Activated naive CD4-positive, alpha-beta T cell treated with anti-CD3 and anti-CD28 coated beads, Interleukin-2, amount 50 U/mL, for 72 hours (primary cell): ENCODE results near the gene TGM1. TPM values are rescaled to one million over a fixed set of nuclear protein-coding genes. Genes with fewer than 3 reads are reported as not detected.

Source experiments
- ATAC-seq, 2 donors: fragments of 150-1000 bp; cut with Tn5 transposase; 2 replicates each; pipeline ENCODE4 v1.10.0; 2021; ENCODE audit warnings: mild to moderate bottlenecking in 2 of 2, moderate library complexity in 2 of 2
- DNase-seq, 2 donors: peaks; one replicate each; pipeline ENCODE4 v3.0.0; 2021 to 2022; ENCODE audit warnings: low spot score in 2 of 2
- H3K27ac Mint-ChIP-seq, 2 donors: one replicate each; pipeline ENCODE4 v1.8.0; 2022; ENCODE audit warnings: mild to moderate bottlenecking in 2 of 2, mixed read lengths in 2 of 2
- H3K36me3 Mint-ChIP-seq, 2 donors: one replicate each; pipeline ENCODE4 v1.8.0; 2022; ENCODE audit warnings: mixed read lengths in 2 of 2
- H3K9me3 Mint-ChIP-seq, 2 donors: one replicate each; pipeline ENCODE4 v1.8.0; 2022; ENCODE audit warnings: mixed read lengths in 2 of 2
- total RNA-seq, 2 donors: library from RNA; stranded (reverse); gene quantifications; one replicate each; pipeline ENCODE4 v1.2.3, GENCODE V29; 2022

TGM1 gene
- total RNA-seq, 2 donors from 2014 or later = 7.9 to 31.6 TPM

- Mint-ChIP-seq H3K9me3 (no peaks in the 10 kb centered on the region), H3K36me3 (peaks cover 13 to 16% of the 10 kb centered on the region in 2 donors), H3K27ac (peak overlapping the region; percentile 58 to 80)
- DNase-seq (no peak), ATAC-seq (peak; percentile 51 to 65)
Measured at GRCh38 chr14:24297190-24297964, 34.4 kb upstream of the TGM1 start.

GRCh38 chr14:24296341-24297157 lies 33.6 kb upstream of the TGM1 start:
- ATAC-seq (peak; percentile 74 to 80), DNase-seq (peak; percentile 71 to 75)
- H3K27ac Mint-ChIP-seq = peak overlapping the region; percentile 58 to 83
- no peaks in the 10 kb centered on the region for H3K9me3 Mint-ChIP-seq
- peaks cover 9 to 17% of the 10 kb centered on the region in 2 donors for H3K36me3 Mint-ChIP-seq

- DNase-seq = no peak
- Mint-ChIP-seq H3K36me3 (peaks cover 21 to 31% of the 10 kb centered on the region in 2 donors), H3K27ac (no peak overlapping the region), H3K9me3 (no peaks in the 10 kb centered on the region)
- no peak for ATAC-seq
Measured at GRCh38 chr14:24293525-24293924, 30.5 kb upstream of the TGM1 start.

GRCh38 chr14:24292118-24292807 lies 29.3 kb upstream of the TGM1 start:
- DNase-seq (no peak), ATAC-seq (no peak)
- H3K9me3 Mint-ChIP-seq = no peaks in the 10 kb centered on the region
- no peak overlapping the region for H3K27ac Mint-ChIP-seq
- H3K36me3 Mint-ChIP-seq = peaks cover 21 to 31% of the 10 kb centered on the region in 2 donors

- peaks cover 20 to 29% of the 10 kb centered on the region in 2 donors for H3K36me3 Mint-ChIP-seq
- H3K27ac Mint-ChIP-seq = no peak overlapping the region
- ATAC-seq = no peak
- H3K9me3 Mint-ChIP-seq = no peaks in the 10 kb centered on the region
- no peak for DNase-seq
Measured at GRCh38 chr14:24291446-24292117, 28.6 kb upstream of the TGM1 start.

GRCh38 chr14:24290746-24291145 lies 27.8 kb upstream of the TGM1 start:
- Mint-ChIP-seq H3K36me3 (peaks cover 13 to 27% of the 10 kb centered on the region in 2 donors), H3K27ac (no peak overlapping the region), H3K9me3 (no peaks in the 10 kb centered on the region)
- no peak for DNase-seq
- no peak for ATAC-seq

GRCh38 chr14:24289649-24290280 lies 26.8 kb upstream of the TGM1 start:
- peak overlapping the region in 1 of 2 donors; percentile 71 for H3K27ac Mint-ChIP-seq
- H3K36me3 Mint-ChIP-seq = peaks cover 13 to 27% of the 10 kb centered on the region in 2 donors
- ATAC-seq = peak; percentile 98 to 99
- H3K9me3 Mint-ChIP-seq = no peaks in the 10 kb centered on the region
- peak; percentile 43 to 83 for DNase-seq

GRCh38 chr14:24286996-24287395 lies 24.0 kb upstream of the TGM1 start:
- Mint-ChIP-seq H3K36me3 (peaks cover 13 to 18% of the 10 kb centered on the region in 2 donors), H3K27ac (no peak overlapping the region)
- no peak for ATAC-seq

GRCh38 chr14:24285351-24285750 lies 22.4 kb upstream of the TGM1 start:
- DNase-seq = no peak
- Mint-ChIP-seq H3K36me3 (peaks cover 1 to 4% of the 10 kb centered on the region in 2 donors), H3K9me3 (no peaks in the 10 kb centered on the region), H3K27ac (no peak overlapping the region)
- ATAC-seq = no peak

More at GRCh38 chr14:24286996-24287395, 24.0 kb upstream of the TGM1 start:
- no peaks in the 10 kb centered on the region for H3K9me3 Mint-ChIP-seq
- no peak for DNase-seq

- Mint-ChIP-seq H3K9me3 (no peaks in the 10 kb centered on the region), H3K27ac (no peak overlapping the region), H3K36me3 (no peaks in the 10 kb centered on the region)
- ATAC-seq (no peak), DNase-seq (no peak)
Measured at GRCh38 chr14:24284501-24285035, 21.6 kb upstream of the TGM1 start.

GRCh38 chr14:24283796-24284460 lies 21.0 kb upstream of the TGM1 start:
- DNase-seq = no peak
- ATAC-seq = no peak
- Mint-ChIP-seq H3K9me3 (no peaks in the 10 kb centered on the region), H3K36me3 (no peaks in the 10 kb centered on the region), H3K27ac (no peak overlapping the region)

GRCh38 chr14:24282736-24283135 lies 19.8 kb upstream of the TGM1 start:
- ATAC-seq (no peak), DNase-seq (no peak)
- peaks cover 0 to 8% of the 10 kb centered on the region in 2 donors for H3K9me3 Mint-ChIP-seq
- no peak overlapping the region for H3K27ac Mint-ChIP-seq
- H3K36me3 Mint-ChIP-seq = peaks cover 4 to 8% of the 10 kb centered on the region in 2 donors

- Mint-ChIP-seq H3K9me3 (peaks cover 0 to 8% of the 10 kb centered on the region in 2 donors), H3K36me3 (peaks cover 4 to 8% of the 10 kb centered on the region in 2 donors), H3K27ac (no peak overlapping the region)
- no peak for ATAC-seq
- no peak for DNase-seq
Measured at GRCh38 chr14:24281636-24282035, 18.7 kb upstream of the TGM1 start.

GRCh38 chr14:24280797-24281460 lies 18.0 kb upstream of the TGM1 start:
- H3K9me3 Mint-ChIP-seq = peaks cover 0 to 8% of the 10 kb centered on the region in 2 donors
- H3K36me3 Mint-ChIP-seq = peaks cover 4 to 8% of the 10 kb centered on the region in 2 donors
- DNase-seq = no peak
- ATAC-seq = no peak
- peak overlapping the region in 1 of 2 donors; percentile 15 for H3K27ac Mint-ChIP-seq
